ENCODE results near the gene STAM. TPM values are rescaled to one million over a fixed set of nuclear protein-coding genes. Genes with fewer than 3 reads are reported as not detected.
A peak's percentile ranks its signal among the peaks of the same experiment; 100 is the strongest.

STAM gene
- total and polyA plus RNA-seq, 9 of the 15 experiments (the other 6 are each of a cell fraction or from before 2014, with no cell fraction given): 13.8 to 33.5 (median 26.4) TPM

- TF ChIP-seq CHD7 (IDR thresholded peaks at IDR 0.05; ENCODE audit: low read depth, low read length) (no peak), SMARCA5 (IDR thresholded peaks at IDR 0.05) (no peak), JUND (IDR thresholded peaks at IDR 0.05; ENCODE audit: borderline replicate concordance, low read depth, low read length) (peak; percentile 36; the same call in 1 of the 2 replicates), JUND (tag; IDR thresholded peaks at IDR 0.05; ENCODE audit: borderline replicate concordance, low read depth, low read length) (no peak; the same call in 2 of the 3 replicates), BACH1 (tag; IDR thresholded peaks at IDR 0.05) (no peak), ARNT (IDR thresholded peaks at IDR 0.05) (peak in 1 of 2 experiments; percentile 58; a peak in 1 of 4 replicates), TBP (optimal IDR thresholded peaks at IDR 0.05; ENCODE audit: low read depth, low read length) (no peak), ETS2 (tag; IDR thresholded peaks at IDR 0.05; ENCODE audit: borderline replicate concordance, poor library complexity, severe bottlenecking) (no peak), ZC3H11A (IDR thresholded peaks at IDR 0.05; ENCODE audit: low read depth, low read length) (no peak), PCBP2 (IDR thresholded peaks at IDR 0.05; ENCODE audit: low read depth, low read length, poor library complexity, severe bottlenecking) (no peak), ZNF232 (CRISPR knock-in tag; IDR thresholded peaks at IDR 0.05) (no peak), ZBED1 (IDR thresholded peaks at IDR 0.05) (no peak), POLR2G (IDR thresholded peaks at IDR 0.05; ENCODE audit: low read depth, low read length) (no peak)
- TF ChIP-seq, protein P1, sequence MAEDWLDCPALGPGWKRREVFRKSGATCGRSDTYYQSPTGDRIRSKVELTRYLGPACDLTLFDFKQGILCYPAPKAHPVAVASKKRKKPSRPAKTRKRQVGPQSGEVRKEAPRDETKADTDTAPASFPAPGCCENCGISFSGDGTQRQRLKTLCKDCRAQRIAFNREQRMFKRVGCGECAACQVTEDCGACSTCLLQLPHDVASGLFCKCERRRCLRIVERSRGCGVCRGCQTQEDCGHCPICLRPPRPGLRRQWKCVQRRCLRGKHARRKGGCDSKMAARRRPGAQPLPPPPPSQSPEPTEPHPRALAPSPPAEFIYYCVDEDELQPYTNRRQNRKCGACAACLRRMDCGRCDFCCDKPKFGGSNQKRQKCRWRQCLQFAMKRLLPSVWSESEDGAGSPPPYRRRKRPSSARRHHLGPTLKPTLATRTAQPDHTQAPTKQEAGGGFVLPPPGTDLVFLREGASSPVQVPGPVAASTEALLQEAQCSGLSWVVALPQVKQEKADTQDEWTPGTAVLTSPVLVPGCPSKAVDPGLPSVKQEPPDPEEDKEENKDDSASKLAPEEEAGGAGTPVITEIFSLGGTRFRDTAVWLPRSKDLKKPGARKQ (CRISPR knock-in tag; IDR thresholded peaks at IDR 0.05): no peak
- TF ChIP-seq, protein P2, sequence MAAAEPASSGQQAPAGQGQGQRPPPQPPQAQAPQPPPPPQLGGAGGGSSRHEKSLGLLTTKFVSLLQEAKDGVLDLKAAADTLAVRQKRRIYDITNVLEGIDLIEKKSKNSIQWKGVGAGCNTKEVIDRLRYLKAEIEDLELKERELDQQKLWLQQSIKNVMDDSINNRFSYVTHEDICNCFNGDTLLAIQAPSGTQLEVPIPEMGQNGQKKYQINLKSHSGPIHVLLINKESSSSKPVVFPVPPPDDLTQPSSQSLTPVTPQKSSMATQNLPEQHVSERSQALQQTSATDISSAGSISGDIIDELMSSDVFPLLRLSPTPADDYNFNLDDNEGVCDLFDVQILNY (CRISPR knock-in tag; IDR thresholded peaks at IDR 0.05): no peak
These were observed 27.4 kb upstream of the STAM start (continued) for GRCh38 chr10:17616403-17617030.
